ENCODE results near the gene GSTM1. TPM values are rescaled to one million over a fixed set of nuclear protein-coding genes. Genes with fewer than 3 reads are reported as not detected.
"Not testable (repeated sequence)": the region's sequence is repeated elsewhere in the genome, so short reads cannot be mapped to it uniquely, and the experiment has no call there.

Gene GSTM1
- total RNA-seq, 1 experiment from 2014 or later = 1.1 TPM

- no peak for DNase-seq (ENCODE audit: low read depth)
These were observed 27.5 kb upstream of the GSTM1 start for GRCh38 chr1:109659997-109660690.

- not testable (repeated sequence) for DNase-seq (ENCODE audit: low read depth)
These were observed 27.0 kb upstream of the GSTM1 start for GRCh38 chr1:109660691-109661026.

- DNase-seq (ENCODE audit: low read depth) = no peak
These were observed 26.2 kb upstream of the GSTM1 start for GRCh38 chr1:109661391-109661790.

- no peak for DNase-seq (ENCODE audit: low read depth)
These were observed 22.9 kb upstream of the GSTM1 start for GRCh38 chr1:109664671-109665070.

- DNase-seq (ENCODE audit: low read depth) = peak; percentile 82
These were observed 20.0 kb upstream of the GSTM1 start, which contains the start of gene GSTM2 for GRCh38 chr1:109667452-109668122. Gene GSTM2, plus strand, starts transcription at chr1:109668057. Its CDS starts 59 bp downstream, at chr1:109668116.

- no peak for DNase-seq (ENCODE audit: low read depth)
These were observed 19.4 kb upstream of the GSTM1 start for GRCh38 chr1:109668123-109668775.

GRCh38 chr1:109669246-109669948, 18.2 kb upstream of the GSTM1 start:
- DNase-seq (ENCODE audit: low read depth) = no peak

GRCh38 chr1:109669949-109670302, 17.7 kb upstream of the GSTM1 start:
- DNase-seq (ENCODE audit: low read depth) = not testable (repeated sequence)

GRCh38 chr1:109671067-109671466, 16.6 kb upstream of the GSTM1 start:
- DNase-seq (ENCODE audit: low read depth) = no peak

GRCh38 chr1:109673861-109674260, 13.8 kb upstream of the GSTM1 start:
- DNase-seq (ENCODE audit: low read depth) = not testable (repeated sequence)

GRCh38 chr1:109676683-109677381, 10.8 kb upstream of the GSTM1 start:
- DNase-seq (ENCODE audit: low read depth) = not testable (repeated sequence)

GRCh38 chr1:109677459-109677858, 10.2 kb upstream of the GSTM1 start:
- no peak for DNase-seq (ENCODE audit: low read depth)

GRCh38 chr1:109678637-109679036, 9.0 kb upstream of the GSTM1 start:
- not testable (repeated sequence) for DNase-seq (ENCODE audit: low read depth)

GRCh38 chr1:109684777-109685176, 2.8 kb upstream of the GSTM1 start:
- not testable (repeated sequence) for DNase-seq (ENCODE audit: low read depth)

- not testable (repeated sequence) for DNase-seq (ENCODE audit: low read depth)
These were observed 2.2 kb upstream of the GSTM1 start for GRCh38 chr1:109685399-109685798.

- DNase-seq (ENCODE audit: low read depth) = not testable (repeated sequence)
These were observed 1.7 kb upstream of the GSTM1 start for GRCh38 chr1:109685890-109686289.

- DNase-seq (ENCODE audit: low read depth) = not testable (repeated sequence)
These were observed 508 bp upstream of the GSTM1 start for GRCh38 chr1:109687109-109687508.

GRCh38 chr1:109689844-109690405, 2.3 kb downstream of the GSTM1 start:
- no peak for DNase-seq (ENCODE audit: low read depth)

GRCh38 chr1:109691759-109692158, 4.1 kb downstream of the GSTM1 start:
- DNase-seq (ENCODE audit: low read depth) = no peak

GRCh38 chr1:109694400-109694799, 6.8 kb downstream of the GSTM1 start:
- not testable (repeated sequence) for DNase-seq (ENCODE audit: low read depth)

GRCh38 chr1:109695138-109695537, 7.5 kb downstream of the GSTM1 start:
- not testable (repeated sequence) for DNase-seq (ENCODE audit: low read depth)
